Activated naive CD8-positive, alpha-beta T cell (primary cell): ENCODE results near the gene OPA3.

ENCODE experiments used
- H3K27ac Mint-ChIP-seq: one replicate; pipeline ENCODE4 v1.8.0; 2021; ENCODE audit warnings: mixed read lengths
- H3K27me3 Mint-ChIP-seq: one replicate; pipeline ENCODE4 v1.8.0; 2021; ENCODE audit warnings: mixed read lengths
- H3K36me3 Mint-ChIP-seq: one replicate; pipeline ENCODE4 v1.8.0; 2021; ENCODE audit warnings: mixed read lengths
- H3K4me1 Mint-ChIP-seq: one replicate; pipeline ENCODE4 v1.8.0; 2021; ENCODE audit warnings: low read depth, mixed read lengths
- H3K4me3 Mint-ChIP-seq: one replicate; pipeline ENCODE4 v1.8.0; 2021; ENCODE audit warnings: mild to moderate bottlenecking, mixed read lengths
- H3K9me3 Mint-ChIP-seq: one replicate; pipeline ENCODE4 v1.8.0; 2021; ENCODE audit warnings: low read depth, mixed read lengths

The OPA3 gene

GRCh38 chr19:45589768-45590167 lies 5.2 kb upstream of the OPA3 start:
- peak overlapping the region; percentile 18 for H3K27ac Mint-ChIP-seq
- no peaks in the 10 kb centered on the region for H3K9me3 Mint-ChIP-seq

DNA sequence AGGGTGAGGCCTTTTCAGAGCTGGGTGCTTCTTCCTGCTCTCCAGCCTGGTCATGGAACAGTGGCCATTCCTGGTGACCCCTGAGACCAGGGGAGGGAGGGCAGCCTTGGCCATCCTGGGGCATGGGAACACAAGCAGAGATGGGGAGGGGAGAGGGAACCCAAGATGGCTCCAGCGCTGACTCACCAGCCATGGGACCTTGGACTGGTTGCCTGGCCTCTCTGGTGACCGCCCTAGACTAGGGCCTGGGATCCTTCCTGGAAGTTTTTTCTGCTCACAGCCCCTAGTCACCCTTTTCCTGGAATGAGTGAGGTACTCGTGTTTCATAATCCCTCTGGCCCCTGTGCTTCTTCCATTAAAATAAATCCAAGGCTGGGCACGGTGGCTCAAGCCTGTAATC lies 3.3 kb upstream of the OPA3 start:
- Mint-ChIP-seq H3K36me3 (no peaks in the 10 kb centered on the region), H3K9me3 (no peaks in the 10 kb centered on the region), H3K27me3 (peaks cover 14% of the 10 kb centered on the region), H3K4me3 (no peak overlapping the region), H3K27ac (no peak overlapping the region), H3K4me1 (peaks cover 10% of the 10 kb centered on the region)

More at GRCh38 chr19:45589768-45590167, 5.2 kb upstream of the OPA3 start:
- Mint-ChIP-seq H3K4me1 (peaks cover 3% of the 10 kb centered on the region), H3K36me3 (no peaks in the 10 kb centered on the region), H3K4me3 (no peak overlapping the region), H3K27me3 (peaks cover 14% of the 10 kb centered on the region)

GRCh38 chr19:45585158-45585577 lies 566 bp upstream of the OPA3 start:
- Mint-ChIP-seq H3K27me3 (peaks cover 6% of the 10 kb centered on the region), H3K4me1 (peaks cover 13% of the 10 kb centered on the region)

GRCh38 chr19:45581576-45581975 lies 3.0 kb downstream of the OPA3 start:
- Mint-ChIP-seq H3K4me1 (peaks cover 28% of the 10 kb centered on the region), H3K27ac (no peak overlapping the region), H3K27me3 (no peaks in the 10 kb centered on the region), H3K9me3 (no peaks in the 10 kb centered on the region), H3K4me3 (peak overlapping the region; percentile 42), H3K36me3 (peaks cover 4% of the 10 kb centered on the region)

More at GRCh38 chr19:45585158-45585577, 566 bp upstream of the OPA3 start:
- Mint-ChIP-seq H3K4me3 (peak overlapping the region; percentile 91), H3K36me3 (peaks cover 3% of the 10 kb centered on the region), H3K9me3 (no peaks in the 10 kb centered on the region), H3K27ac (peak overlapping the region; percentile 96)

DNA sequence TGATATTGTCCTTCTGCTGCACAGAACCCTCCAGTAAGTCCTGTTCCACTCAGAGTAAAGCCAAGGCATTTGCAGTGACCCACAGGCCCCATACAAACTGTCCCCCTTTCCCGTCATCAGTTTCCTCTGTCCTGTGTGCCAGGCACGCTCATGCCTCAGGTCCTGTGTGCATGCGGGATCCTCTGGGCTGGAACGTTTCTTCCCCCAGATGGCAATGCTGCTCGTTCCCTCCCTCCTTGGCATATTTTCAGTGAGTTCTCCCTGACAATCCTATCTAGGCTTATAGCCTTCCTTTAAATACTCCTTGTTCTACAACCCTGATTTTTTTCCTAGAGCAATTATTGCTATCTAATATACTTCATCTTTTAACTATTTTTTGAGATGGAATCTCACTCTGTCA lies 5.7 kb downstream of the OPA3 start:
- peak overlapping the region; percentile 41 for H3K27ac Mint-ChIP-seq
- H3K27me3 Mint-ChIP-seq: no peaks in the 10 kb centered on the region
- peaks cover 26% of the 10 kb centered on the region for H3K4me1 Mint-ChIP-seq
- H3K9me3 Mint-ChIP-seq: no peaks in the 10 kb centered on the region
- peaks cover 5% of the 10 kb centered on the region for H3K36me3 Mint-ChIP-seq
- H3K4me3 Mint-ChIP-seq: no peak overlapping the region

DNA sequence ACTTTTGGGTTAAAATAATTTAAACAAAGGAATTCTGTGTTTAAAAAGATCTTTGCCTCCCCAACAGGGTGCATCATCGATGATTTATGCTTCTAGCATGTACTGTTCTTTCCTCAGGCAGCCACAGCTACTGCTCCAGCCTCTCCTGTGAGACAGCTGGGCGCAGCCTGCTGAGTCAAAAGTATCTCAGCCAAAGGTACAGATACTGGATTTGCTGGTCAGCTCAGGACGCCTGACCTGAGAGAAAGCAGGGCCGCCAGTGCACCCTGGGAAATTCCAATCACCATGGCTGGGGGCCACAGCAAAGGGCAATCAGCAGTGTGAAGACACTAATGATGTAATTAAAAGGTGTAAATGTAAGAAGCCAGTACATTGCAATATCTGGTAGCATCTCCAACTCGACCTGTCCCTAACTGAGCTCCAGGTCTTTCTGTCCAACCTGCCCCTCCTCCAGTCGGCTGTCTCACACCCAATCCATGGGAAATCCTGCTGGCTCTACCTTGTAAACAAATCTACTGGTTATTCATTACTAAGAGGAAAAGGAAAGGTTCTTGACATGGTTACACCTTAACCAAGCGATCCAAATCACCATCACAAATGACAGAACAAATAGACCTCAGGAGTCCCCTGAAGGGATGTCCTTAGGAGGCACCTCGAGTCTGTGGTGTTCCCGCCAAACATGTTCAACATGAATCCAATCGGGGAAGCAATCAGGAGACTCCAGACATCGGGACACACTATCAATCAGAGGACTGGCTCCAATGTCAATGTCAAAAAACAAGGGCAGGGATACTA lies 7.3 kb downstream of the OPA3 start:
- Mint-ChIP-seq H3K27ac (peak overlapping the region; percentile 46), H3K27me3 (no peaks in the 10 kb centered on the region), H3K4me3 (no peak overlapping the region), H3K36me3 (peaks cover 3% of the 10 kb centered on the region), H3K9me3 (no peaks in the 10 kb centered on the region), H3K4me1 (peaks cover 20% of the 10 kb centered on the region)

- no peaks in the 10 kb centered on the region for H3K27me3 Mint-ChIP-seq
- H3K36me3 Mint-ChIP-seq: peaks cover 2% of the 10 kb centered on the region
- H3K27ac Mint-ChIP-seq: peak overlapping the region; percentile 54
- H3K9me3 Mint-ChIP-seq: no peaks in the 10 kb centered on the region
- H3K4me3 Mint-ChIP-seq: no peak overlapping the region
- H3K4me1 Mint-ChIP-seq: peaks cover 20% of the 10 kb centered on the region
These were observed 7.9 kb downstream of the OPA3 start for GRCh38 chr19:45576682-45577081.

DNA sequence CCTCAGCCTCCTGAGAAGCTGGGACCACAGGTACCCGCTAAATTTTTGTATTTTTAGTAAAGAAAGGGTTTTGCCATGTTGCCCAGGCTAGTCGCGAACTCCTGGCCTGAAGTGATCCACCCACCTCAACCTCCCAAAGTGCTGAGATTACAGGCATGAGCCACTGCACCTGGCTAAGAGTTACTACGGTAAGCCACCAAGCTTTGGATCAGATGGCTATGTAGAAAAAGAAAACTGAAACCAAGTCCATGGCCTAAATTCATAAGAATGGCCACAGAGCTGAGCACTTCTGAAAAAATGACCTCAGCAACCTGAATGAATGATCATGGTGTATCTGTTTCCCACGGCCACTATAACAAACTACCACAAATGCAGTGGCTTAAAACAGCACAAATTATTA lies 9.4 kb downstream of the OPA3 start:
- Mint-ChIP-seq H3K27ac (no peak overlapping the region), H3K36me3 (peaks cover 2% of the 10 kb centered on the region), H3K4me3 (no peak overlapping the region)

GRCh38 chr19:45574526-45574925 lies 10.1 kb downstream of the OPA3 start:
- Mint-ChIP-seq H3K9me3 (no peaks in the 10 kb centered on the region), H3K36me3 (peaks cover 4% of the 10 kb centered on the region), H3K4me3 (no peak overlapping the region), H3K27ac (no peak overlapping the region), H3K4me1 (peaks cover 25% of the 10 kb centered on the region), H3K27me3 (no peaks in the 10 kb centered on the region)

More for the DNA sequence above, 9.4 kb downstream of the OPA3 start:
- no peaks in the 10 kb centered on the region for H3K27me3 Mint-ChIP-seq
- no peaks in the 10 kb centered on the region for H3K9me3 Mint-ChIP-seq
- peaks cover 18% of the 10 kb centered on the region for H3K4me1 Mint-ChIP-seq

- Mint-ChIP-seq H3K4me1 (peaks cover 14% of the 10 kb centered on the region), H3K27me3 (no peaks in the 10 kb centered on the region), H3K9me3 (no peaks in the 10 kb centered on the region), H3K27ac (no peak overlapping the region), H3K4me3 (no peak overlapping the region), H3K36me3 (peaks cover 4% of the 10 kb centered on the region)
These were observed 13.0 kb downstream of the OPA3 start for GRCh38 chr19:45571457-45572220.

GRCh38 chr19:45569619-45570421 lies 14.8 kb downstream of the OPA3 start:
- Mint-ChIP-seq H3K4me1 (peaks cover 14% of the 10 kb centered on the region), H3K27me3 (no peaks in the 10 kb centered on the region), H3K9me3 (no peaks in the 10 kb centered on the region), H3K4me3 (no peak overlapping the region), H3K27ac (peak overlapping the region; percentile 62), H3K36me3 (peaks cover 2% of the 10 kb centered on the region)

DNA sequence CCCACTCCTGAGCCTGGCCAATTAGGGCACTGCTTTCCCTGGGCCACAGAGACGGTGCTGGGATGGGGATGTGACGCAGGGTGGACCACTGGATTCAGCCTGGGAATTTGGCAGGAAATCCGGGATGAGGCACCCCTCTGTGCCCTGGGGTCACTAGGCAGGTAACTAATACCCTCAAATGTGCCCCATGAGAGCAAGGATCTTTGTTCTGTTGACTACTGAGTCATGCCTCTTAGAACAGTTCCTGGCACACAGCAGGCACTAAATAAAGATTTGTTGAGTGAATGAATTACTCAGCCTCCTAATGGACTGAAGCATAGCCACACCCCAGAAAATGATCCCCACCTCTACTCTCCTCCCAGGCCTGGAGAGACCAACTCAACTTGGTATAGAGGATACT lies 15.9 kb downstream of the OPA3 start:
- Mint-ChIP-seq H3K36me3 (peaks cover 2% of the 10 kb centered on the region), H3K9me3 (no peaks in the 10 kb centered on the region), H3K4me1 (peaks cover 23% of the 10 kb centered on the region), H3K27ac (peak overlapping the region; percentile 41), H3K27me3 (no peaks in the 10 kb centered on the region), H3K4me3 (no peak overlapping the region)

DNA sequence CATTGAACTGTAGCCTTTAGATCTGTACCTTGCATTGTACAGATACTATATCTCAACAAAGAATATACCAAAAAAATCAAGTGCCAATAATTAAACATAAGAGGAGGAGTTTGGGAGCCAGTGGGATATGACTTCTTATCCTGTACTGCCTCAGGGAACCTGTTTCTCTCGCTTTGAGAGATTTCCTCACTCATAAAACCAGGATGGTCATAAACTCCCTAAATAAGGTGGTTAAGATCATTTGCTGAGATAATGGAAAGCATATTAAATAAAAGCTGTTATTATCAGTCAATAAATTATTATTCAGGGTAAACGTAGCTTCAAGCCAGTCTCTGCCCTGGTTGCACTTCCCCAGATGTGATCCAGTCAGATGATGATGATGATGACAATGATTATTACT lies 17.0 kb downstream of the OPA3 start:
- peaks cover 32% of the 10 kb centered on the region for H3K4me1 Mint-ChIP-seq
- no peaks in the 10 kb centered on the region for H3K9me3 Mint-ChIP-seq
- no peak overlapping the region for H3K27ac Mint-ChIP-seq
- H3K4me3 Mint-ChIP-seq: no peak overlapping the region
- peaks cover 2% of the 10 kb centered on the region for H3K36me3 Mint-ChIP-seq
- no peaks in the 10 kb centered on the region for H3K27me3 Mint-ChIP-seq

DNA sequence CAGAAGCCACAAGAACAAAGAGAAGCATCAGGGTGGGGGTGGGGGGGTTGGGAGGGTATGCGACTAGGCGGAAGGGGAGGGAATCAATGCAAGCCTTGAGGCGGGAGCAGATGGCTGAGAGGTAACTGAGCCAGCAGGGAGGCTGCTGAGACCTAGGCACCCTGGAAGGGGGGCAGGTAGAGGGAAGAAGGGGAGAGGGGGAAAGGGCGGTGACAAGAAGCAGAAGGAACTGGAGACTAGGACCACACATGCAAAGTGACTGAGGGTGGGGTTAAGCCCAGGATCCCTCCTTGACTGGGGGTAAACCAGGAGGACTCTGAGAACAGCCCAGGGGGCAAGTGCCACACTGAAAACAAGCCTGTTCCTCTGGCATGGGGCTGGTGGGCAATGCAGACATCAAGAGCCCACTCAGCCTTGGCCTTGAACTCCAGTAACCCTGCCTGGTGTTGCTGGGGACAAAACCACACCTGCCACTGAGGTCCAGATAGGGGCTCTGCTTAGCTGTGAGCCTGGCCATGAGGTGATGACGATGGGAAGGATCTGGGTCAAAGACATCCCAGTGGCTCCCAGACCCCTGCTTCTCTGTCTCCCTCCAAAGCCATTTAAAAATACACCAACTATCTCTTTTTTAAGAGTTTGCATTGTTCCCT lies 20.3 kb downstream of the OPA3 start:
- H3K27me3 Mint-ChIP-seq: no peaks in the 10 kb centered on the region
- H3K4me1 Mint-ChIP-seq: peaks cover 38% of the 10 kb centered on the region
- peak overlapping the region; percentile 90 for H3K27ac Mint-ChIP-seq
- H3K4me3 Mint-ChIP-seq: peak overlapping the region; percentile 56
- H3K36me3 Mint-ChIP-seq: no peaks in the 10 kb centered on the region
- H3K9me3 Mint-ChIP-seq: no peaks in the 10 kb centered on the region
